Measurements from ENCODE around the gene SGCA. TPM values are rescaled to one million over a fixed set of nuclear protein-coding genes. Genes with fewer than 3 reads are reported as not detected.

SGCA gene
- total and polyA plus RNA-seq, 2 donors (not counting 3 experiments of a cell fraction or from before 2014, with no cell fraction given): not detected

GRCh38 chr17:50187394-50187725 is 21.6 kb downstream of the SGCA start:
- intact Hi-C loops (cut with micrococcal nuclease): no loop called here
- no peak overlapping the region for H3K4me3 ChIP-seq (replicated peaks in 1 of 3; ENCODE audit: insufficient read depth in 1 of 3, low read depth in 1 of 3, low read length in 3 of 3)
- POLR2A ChIA-PET: no interaction called here
- no peaks in the 10 kb centered on the region for H3K9me3 ChIP-seq (replicated peaks; ENCODE audit: control insufficient read depth, insufficient read depth, low read length)
- H3K27me3 ChIP-seq (ENCODE audit: control insufficient read depth in 2 of 2, insufficient read depth in 2 of 2, low read length in 2 of 2): no peaks in the 10 kb centered on the region
- CTCF ChIA-PET: interaction anchor here (0.6 to 3.1 kb wide), 6 partner anchors 9 to 73 kb away, joined by 3 to 15 read pairs (median 7); no protein-coding TSS in a partner anchor
- dilution Hi-C loops (cut with MboI; ENCODE audit: extremely low pct_ligation_motif_present, low sequenced_read_pairs): no loop called here
- H3K9ac ChIP-seq (replicated peaks; ENCODE audit: extremely low read depth, insufficient read depth, low read length): no peak overlapping the region
- DNase-seq (ENCODE audit: low read depth, low spot score) (no peak), FAIRE-seq (no peak)
- TF ChIP-seq FOS (IDR thresholded peaks at IDR 0.05; ENCODE audit: borderline replicate concordance, insufficient read depth, low read length): no peak
- TF ChIP-seq EZH2 (IDR thresholded peaks at IDR 0.05; ENCODE audit: borderline replicate concordance, low read depth, low read length, severe bottlenecking): no peak
- TF ChIP-seq POLR2A (IDR thresholded peaks at IDR 0.05; ENCODE audit: low read depth, low read length): no peak
- H3K79me2 ChIP-seq (ENCODE audit: control insufficient read depth, insufficient read depth, low read length): no peaks in the 10 kb centered on the region
- H4K20me1 ChIP-seq (replicated peaks; ENCODE audit: control insufficient read depth, extremely low read depth, insufficient read depth, low read length): no peaks in the 10 kb centered on the region
- no peak overlapping the region for H3K27ac ChIP-seq (ENCODE audit: insufficient read depth, low read depth, low read length)
- H3K36me3 ChIP-seq (ENCODE audit: control insufficient read depth in 2 of 2, extremely low read depth in 1 of 2, insufficient read depth in 2 of 2, low read length in 2 of 2): no peaks in the 10 kb centered on the region
- no TSS peak for BruUV-seq (replicated peaks)
- H3K4me2 ChIP-seq (ENCODE audit: insufficient read depth, low read length): no peak overlapping the region
- no peak overlapping the region for H2AFZ ChIP-seq (ENCODE audit: low read depth, low read length)
- H3K9me1 ChIP-seq (replicated peaks; ENCODE audit: control insufficient read depth, extremely low read depth, insufficient read depth, low read length): no peaks in the 10 kb centered on the region
- H3K4me1 ChIP-seq (ENCODE audit: control insufficient read depth, extremely low read depth, insufficient read depth, low read length): no peaks in the 10 kb centered on the region

DNA sequence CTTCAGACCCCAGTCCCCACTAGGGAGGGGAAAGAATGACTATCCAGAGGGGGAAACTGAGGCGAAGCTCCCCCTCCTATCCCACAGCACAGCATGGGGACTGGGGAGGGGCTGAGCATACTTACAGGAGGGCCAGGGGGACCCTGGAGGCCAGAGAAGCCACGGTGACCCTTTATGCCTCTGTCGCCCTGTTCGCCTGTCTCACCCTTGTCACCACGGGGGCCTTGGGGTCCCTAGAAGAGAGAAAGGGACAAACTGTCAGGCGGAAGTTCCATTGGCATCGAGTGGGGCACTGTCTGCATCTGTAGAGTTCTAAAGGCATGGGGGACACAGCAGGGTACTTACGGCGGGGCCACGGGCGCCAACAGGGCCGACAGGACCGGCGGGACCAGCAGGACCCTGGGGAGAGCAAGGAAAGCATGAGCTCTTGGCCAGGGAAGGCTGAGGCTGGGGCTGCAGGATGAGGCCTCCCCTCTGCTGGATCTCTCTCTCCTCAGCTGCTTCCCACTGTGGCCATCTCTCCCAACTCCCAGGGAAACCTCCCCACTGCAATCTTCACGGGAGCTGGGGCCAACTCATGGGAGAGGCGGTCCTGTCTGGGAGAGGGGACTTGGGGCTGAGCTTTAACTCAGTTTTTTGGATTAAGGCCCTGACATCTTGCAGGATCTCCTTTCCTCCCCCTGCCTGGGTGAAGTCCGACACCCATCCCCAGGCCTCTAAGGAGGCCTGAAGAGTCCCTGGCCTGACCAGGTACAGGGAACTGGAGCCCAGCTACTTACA is 22.1 kb downstream of the SGCA start:
- Histone ChIP-seq H3K36me3 (ENCODE audit: control insufficient read depth in 2 of 2, extremely low read depth in 1 of 2, insufficient read depth in 2 of 2, low read length in 2 of 2) (no peaks in the 10 kb centered on the region), H3K4me1 (ENCODE audit: control insufficient read depth, extremely low read depth, insufficient read depth, low read length) (no peaks in the 10 kb centered on the region)

More for the DNA sequence above, 22.1 kb downstream of the SGCA start:
- no peaks in the 10 kb centered on the region for H3K9me1 ChIP-seq (replicated peaks; ENCODE audit: control insufficient read depth, extremely low read depth, insufficient read depth, low read length)
- dilution Hi-C loops (cut with MboI; ENCODE audit: extremely low pct_ligation_motif_present, low sequenced_read_pairs): no loop called here
- no peak for DNase-seq (ENCODE audit: low read depth, low spot score)
- TF ChIP-seq MYC (IDR thresholded peaks at IDR 0.05; ENCODE audit: low read depth, low read length) (no peak), POLR2AphosphoS5 (IDR thresholded peaks at IDR 0.05; ENCODE audit: insufficient read depth, low read depth, low read length) (no peak)
- TF ChIP-seq, protein P1, sequence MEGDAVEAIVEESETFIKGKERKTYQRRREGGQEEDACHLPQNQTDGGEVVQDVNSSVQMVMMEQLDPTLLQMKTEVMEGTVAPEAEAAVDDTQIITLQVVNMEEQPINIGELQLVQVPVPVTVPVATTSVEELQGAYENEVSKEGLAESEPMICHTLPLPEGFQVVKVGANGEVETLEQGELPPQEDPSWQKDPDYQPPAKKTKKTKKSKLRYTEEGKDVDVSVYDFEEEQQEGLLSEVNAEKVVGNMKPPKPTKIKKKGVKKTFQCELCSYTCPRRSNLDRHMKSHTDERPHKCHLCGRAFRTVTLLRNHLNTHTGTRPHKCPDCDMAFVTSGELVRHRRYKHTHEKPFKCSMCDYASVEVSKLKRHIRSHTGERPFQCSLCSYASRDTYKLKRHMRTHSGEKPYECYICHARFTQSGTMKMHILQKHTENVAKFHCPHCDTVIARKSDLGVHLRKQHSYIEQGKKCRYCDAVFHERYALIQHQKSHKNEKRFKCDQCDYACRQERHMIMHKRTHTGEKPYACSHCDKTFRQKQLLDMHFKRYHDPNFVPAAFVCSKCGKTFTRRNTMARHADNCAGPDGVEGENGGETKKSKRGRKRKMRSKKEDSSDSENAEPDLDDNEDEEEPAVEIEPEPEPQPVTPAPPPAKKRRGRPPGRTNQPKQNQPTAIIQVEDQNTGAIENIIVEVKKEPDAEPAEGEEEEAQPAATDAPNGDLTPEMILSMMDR (IDR thresholded peaks at IDR 0.05; ENCODE audit: extremely low read depth in 1 of 2, insufficient read depth in 1 of 2, low read depth in 1 of 2, low read length in 2 of 2): no peak
- BruUV-seq (replicated peaks): no TSS peak
- FAIRE-seq: no peak
- no peak overlapping the region for H3K4me2 ChIP-seq (ENCODE audit: insufficient read depth, low read length)
- H4K20me1 ChIP-seq (replicated peaks; ENCODE audit: control insufficient read depth, extremely low read depth, insufficient read depth, low read length): no peaks in the 10 kb centered on the region
- H3K9ac ChIP-seq (replicated peaks; ENCODE audit: extremely low read depth, insufficient read depth, low read length): no peak overlapping the region
- no peaks in the 10 kb centered on the region for H3K27me3 ChIP-seq (ENCODE audit: control insufficient read depth in 2 of 2, insufficient read depth in 2 of 2, low read length in 2 of 2)
- no peak overlapping the region for H3K27ac ChIP-seq (ENCODE audit: insufficient read depth, low read depth, low read length)
- POLR2A ChIA-PET: no interaction called here
- intact Hi-C loops (cut with micrococcal nuclease): no loop called here
- no peak overlapping the region for H3K4me3 ChIP-seq (replicated peaks in 1 of 3; ENCODE audit: insufficient read depth in 1 of 3, low read depth in 1 of 3, low read length in 3 of 3)
- no peak overlapping the region for H2AFZ ChIP-seq (ENCODE audit: low read depth, low read length)
- no peaks in the 10 kb centered on the region for H3K79me2 ChIP-seq (ENCODE audit: control insufficient read depth, insufficient read depth, low read length)
- CTCF ChIA-PET: interaction anchor here (0.6 to 3.1 kb wide), 6 partner anchors 10 to 73 kb away, joined by 3 to 15 read pairs (median 7); no protein-coding TSS in a partner anchor
- no peaks in the 10 kb centered on the region for H3K9me3 ChIP-seq (replicated peaks; ENCODE audit: control insufficient read depth, insufficient read depth, low read length)

Data from endothelial cell of umbilical vein (primary cell).